Measurements from ENCODE around the gene RERG.
"Not testable (repeated sequence)": the region's sequence is repeated elsewhere in the genome, so short reads cannot be mapped to it uniquely, and the experiment has no call there.

DNA sequence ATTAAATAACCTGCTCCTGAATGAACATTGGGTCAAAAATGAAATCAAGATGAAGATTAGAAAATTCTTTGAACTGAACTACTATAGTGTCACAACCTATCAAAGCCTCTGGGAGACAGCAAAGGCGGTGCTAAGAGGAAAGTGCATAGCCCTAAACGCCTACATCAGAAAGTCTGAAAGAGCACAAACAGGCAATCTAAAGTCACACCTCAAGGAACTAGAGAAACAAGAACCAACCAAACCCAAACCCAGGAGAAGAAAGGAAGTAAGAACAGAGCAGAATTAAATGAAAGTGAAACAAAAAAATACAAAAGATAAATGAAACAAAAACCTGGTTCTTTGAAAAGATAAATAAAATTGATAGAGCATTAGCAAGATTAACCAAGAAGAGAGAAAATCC is 143.5 kb downstream of the RERG start:
- TF ChIP-seq, protein P1, sequence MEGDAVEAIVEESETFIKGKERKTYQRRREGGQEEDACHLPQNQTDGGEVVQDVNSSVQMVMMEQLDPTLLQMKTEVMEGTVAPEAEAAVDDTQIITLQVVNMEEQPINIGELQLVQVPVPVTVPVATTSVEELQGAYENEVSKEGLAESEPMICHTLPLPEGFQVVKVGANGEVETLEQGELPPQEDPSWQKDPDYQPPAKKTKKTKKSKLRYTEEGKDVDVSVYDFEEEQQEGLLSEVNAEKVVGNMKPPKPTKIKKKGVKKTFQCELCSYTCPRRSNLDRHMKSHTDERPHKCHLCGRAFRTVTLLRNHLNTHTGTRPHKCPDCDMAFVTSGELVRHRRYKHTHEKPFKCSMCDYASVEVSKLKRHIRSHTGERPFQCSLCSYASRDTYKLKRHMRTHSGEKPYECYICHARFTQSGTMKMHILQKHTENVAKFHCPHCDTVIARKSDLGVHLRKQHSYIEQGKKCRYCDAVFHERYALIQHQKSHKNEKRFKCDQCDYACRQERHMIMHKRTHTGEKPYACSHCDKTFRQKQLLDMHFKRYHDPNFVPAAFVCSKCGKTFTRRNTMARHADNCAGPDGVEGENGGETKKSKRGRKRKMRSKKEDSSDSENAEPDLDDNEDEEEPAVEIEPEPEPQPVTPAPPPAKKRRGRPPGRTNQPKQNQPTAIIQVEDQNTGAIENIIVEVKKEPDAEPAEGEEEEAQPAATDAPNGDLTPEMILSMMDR (conservative IDR thresholded peaks at IDR 0.05): not testable (repeated sequence)
- not testable (repeated sequence) for TF ChIP-seq ZFX (IDR thresholded peaks at IDR 0.05)
